Measurements from ENCODE around the gene POLR2A. TPM values are rescaled to one million over a fixed set of nuclear protein-coding genes. Genes with fewer than 3 reads are reported as not detected.

The POLR2A gene
- total and polyA plus RNA-seq, 2 of the 13 experiments (the other 11 are each of a cell fraction or from before 2014, with no cell fraction given): 17.8 to 18.3 TPM

DNA sequence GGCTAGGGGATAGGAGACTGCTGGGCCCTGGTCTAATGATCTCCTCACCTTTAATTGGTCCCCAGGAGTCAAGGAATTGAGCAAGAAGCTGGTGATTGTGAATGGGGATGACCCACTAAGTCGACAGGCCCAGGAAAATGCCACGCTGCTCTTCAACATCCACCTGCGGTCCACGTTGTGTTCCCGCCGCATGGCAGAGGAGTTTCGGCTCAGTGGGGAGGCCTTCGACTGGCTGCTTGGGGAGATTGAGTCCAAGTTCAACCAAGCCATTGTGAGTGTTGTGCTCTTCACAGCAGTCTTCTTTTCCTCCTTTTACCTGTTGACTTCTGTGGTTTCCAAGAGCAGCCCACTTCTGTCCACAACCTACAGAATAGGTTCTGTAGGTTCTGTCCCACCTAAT lies 19.4 kb downstream of the POLR2A start:
- DNase-seq (ENCODE audit: low spot score) (no peak), FAIRE-seq (no peak), ATAC-seq (no peak)
- no peaks in the 10 kb centered on the region for H3K4me1 ChIP-seq (ENCODE audit: insufficient read depth, low read length)
- no TSS peak for BruUV-seq (replicated peaks)
- H3K36me3 ChIP-seq (replicated peaks in 1 of 2; ENCODE audit: control insufficient read depth in 1 of 2, insufficient read depth in 2 of 2, low read length in 2 of 2): peaks cover 45 to 82% of the 10 kb centered on the region in 2 experiments
- ChIA-PET POLR2A (no interaction called here), CTCF (ENCODE audit: low intra/inter-chr PET ratio, low total read pairs) (interaction anchor here (0.8 kb wide), 1 partner anchor 67 kb away, joined by 3 read pairs; no protein-coding TSS in a partner anchor)
- no peak overlapping the region for H3K27ac ChIP-seq (ENCODE audit: extremely low read length, insufficient read depth, low read length)
- no peak overlapping the region for H3K9ac ChIP-seq (ENCODE audit: insufficient read depth, low read depth, low read length)
- TF ChIP-seq ZNF230 (CRISPR knock-in tag; IDR thresholded peaks at IDR 0.05) (no peak), NFIC (IDR thresholded peaks at IDR 0.05; ENCODE audit: low read length) (no peak)
- no peak overlapping the region for H3K4me3 ChIP-seq (replicated peaks in 1 of 3; ENCODE audit: insufficient read depth in 1 of 3, low read depth in 2 of 3, low read length in 3 of 3)
- no peaks in the 10 kb centered on the region for H3K9me3 ChIP-seq (ENCODE audit: low read length)
- WGBS (ENCODE audit: low lambda C conversion rate): 94% methylated on average over 5 of the region's 8 CpGs
- H2AFZ ChIP-seq (ENCODE audit: low read length): no peak overlapping the region
- in situ Hi-C loops (cut with HindIII; ENCODE audit: extremely low pct_ligation_motif_present, low pct_unique_long_range_greater_than_20kb) (no loop called here), intact Hi-C loops (cut with micrococcal nuclease; ENCODE audit: unreplicated experiment) (loop anchor here (5.0 kb wide), 1 partner anchor 146 kb away; the partner anchor contains the start of gene TMEM95)
- H3K79me2 ChIP-seq (ENCODE audit: insufficient read depth, low read length): no peaks in the 10 kb centered on the region
- H3K27me3 ChIP-seq (ENCODE audit: control insufficient read depth in 1 of 2, insufficient read depth in 2 of 2, low read length in 2 of 2): no peaks in the 10 kb centered on the region
- H3K4me2 ChIP-seq (ENCODE audit: low read depth, low read length): no peak overlapping the region
- H4K20me1 ChIP-seq (ENCODE audit: insufficient read depth, low read length): no peaks in the 10 kb centered on the region

DNA sequence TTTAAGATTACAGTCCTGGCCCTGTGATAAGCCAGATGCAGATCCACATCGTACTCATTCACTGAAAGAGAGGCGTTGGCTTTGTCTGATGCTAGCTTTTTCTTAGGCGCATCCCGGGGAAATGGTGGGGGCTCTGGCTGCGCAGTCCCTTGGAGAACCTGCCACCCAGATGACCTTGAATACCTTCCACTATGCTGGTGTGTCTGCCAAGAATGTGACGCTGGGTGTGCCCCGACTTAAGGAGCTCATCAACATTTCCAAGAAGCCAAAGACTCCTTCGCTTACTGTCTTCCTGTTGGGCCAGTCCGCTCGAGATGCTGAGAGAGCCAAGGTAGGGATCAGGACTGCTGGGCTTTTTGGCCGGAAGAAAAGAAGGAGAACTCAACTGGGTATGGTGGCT lies 24.0 kb downstream of the POLR2A start:
- FAIRE-seq: no peak
- ChIA-PET POLR2A (no interaction called here), CTCF (ENCODE audit: low intra/inter-chr PET ratio, low total read pairs) (no interaction called here)
- TF ChIP-seq HNRNPLL (IDR thresholded peaks at IDR 0.05; ENCODE audit: low read depth, low read length, poor library complexity, severe bottlenecking) (no peak), TOE1 (CRISPR knock-in tag; IDR thresholded peaks at IDR 0.05) (no peak), TARDBP (CRISPR knock-in tag; IDR thresholded peaks at IDR 0.05) (no peak), CREM (IDR thresholded peaks at IDR 0.05) (no peak), CREM (CRISPR knock-in tag; IDR thresholded peaks at IDR 0.05) (no peak), ZNF556 (CRISPR knock-in tag; IDR thresholded peaks at IDR 0.05; ENCODE audit: borderline replicate concordance) (no peak), MYC (CRISPR knock-in tag; IDR thresholded peaks at IDR 0.05; ENCODE audit: borderline replicate concordance) (no peak), CCAR2 (optimal IDR thresholded peaks at IDR 0.05; ENCODE audit: low read depth, low read length) (no peak), AGO1 (IDR thresholded peaks at IDR 0.05; ENCODE audit: low read depth, low read length, poor library complexity, severe bottlenecking) (no peak), IKZF4 (CRISPR knock-in tag; IDR thresholded peaks at IDR 0.05; ENCODE audit: borderline replicate concordance, low read depth, not compliant biosample characterization) (no peak), ZNF160 (CRISPR knock-in tag; IDR thresholded peaks at IDR 0.05) (no peak), ZNF543 (CRISPR knock-in tag; IDR thresholded peaks at IDR 0.05) (no peak)
- TF ChIP-seq, protein P1, sequence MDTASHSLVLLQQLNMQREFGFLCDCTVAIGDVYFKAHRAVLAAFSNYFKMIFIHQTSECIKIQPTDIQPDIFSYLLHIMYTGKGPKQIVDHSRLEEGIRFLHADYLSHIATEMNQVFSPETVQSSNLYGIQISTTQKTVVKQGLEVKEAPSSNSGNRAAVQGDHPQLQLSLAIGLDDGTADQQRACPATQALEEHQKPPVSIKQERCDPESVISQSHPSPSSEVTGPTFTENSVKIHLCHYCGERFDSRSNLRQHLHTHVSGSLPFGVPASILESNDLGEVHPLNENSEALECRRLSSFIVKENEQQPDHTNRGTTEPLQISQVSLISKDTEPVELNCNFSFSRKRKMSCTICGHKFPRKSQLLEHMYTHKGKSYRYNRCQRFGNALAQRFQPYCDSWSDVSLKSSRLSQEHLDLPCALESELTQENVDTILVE (CRISPR knock-in tag; IDR thresholded peaks at IDR 0.05): no peak
- TF ChIP-seq, protein P2, sequence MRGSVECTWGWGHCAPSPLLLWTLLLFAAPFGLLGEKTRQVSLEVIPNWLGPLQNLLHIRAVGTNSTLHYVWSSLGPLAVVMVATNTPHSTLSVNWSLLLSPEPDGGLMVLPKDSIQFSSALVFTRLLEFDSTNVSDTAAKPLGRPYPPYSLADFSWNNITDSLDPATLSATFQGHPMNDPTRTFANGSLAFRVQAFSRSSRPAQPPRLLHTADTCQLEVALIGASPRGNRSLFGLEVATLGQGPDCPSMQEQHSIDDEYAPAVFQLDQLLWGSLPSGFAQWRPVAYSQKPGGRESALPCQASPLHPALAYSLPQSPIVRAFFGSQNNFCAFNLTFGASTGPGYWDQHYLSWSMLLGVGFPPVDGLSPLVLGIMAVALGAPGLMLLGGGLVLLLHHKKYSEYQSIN (CRISPR knock-in tag; IDR thresholded peaks at IDR 0.05; ENCODE audit: borderline replicate concordance): no peak
- Histone ChIP-seq H3K4me3 (replicated peaks in 1 of 3; ENCODE audit: insufficient read depth in 1 of 3, low read depth in 2 of 3, low read length in 3 of 3) (no peak overlapping the region), H3K4me1 (ENCODE audit: insufficient read depth, low read length) (no peaks in the 10 kb centered on the region), H3K79me2 (ENCODE audit: insufficient read depth, low read length) (no peaks in the 10 kb centered on the region), H3K9ac (ENCODE audit: insufficient read depth, low read depth, low read length) (no peak overlapping the region), H3K36me3 (replicated peaks in 1 of 2; ENCODE audit: control insufficient read depth in 1 of 2, insufficient read depth in 2 of 2, low read length in 2 of 2) (peaks cover 35 to 86% of the 10 kb centered on the region in 2 experiments), H3K4me2 (ENCODE audit: low read depth, low read length) (no peak overlapping the region), H3K27me3 (ENCODE audit: control insufficient read depth in 1 of 2, insufficient read depth in 2 of 2, low read length in 2 of 2) (no peaks in the 10 kb centered on the region), H3K27ac (ENCODE audit: extremely low read length, insufficient read depth, low read length) (no peak overlapping the region), H2AFZ (ENCODE audit: low read length) (no peak overlapping the region), H3K9me3 (ENCODE audit: low read length) (no peaks in the 10 kb centered on the region), H4K20me1 (ENCODE audit: insufficient read depth, low read length) (no peaks in the 10 kb centered on the region)
- in situ Hi-C loops (cut with HindIII; ENCODE audit: extremely low pct_ligation_motif_present, low pct_unique_long_range_greater_than_20kb): no loop called here
- intact Hi-C loops (cut with micrococcal nuclease; ENCODE audit: unreplicated experiment): no loop called here
- no peak for DNase-seq (ENCODE audit: low spot score)
- ATAC-seq: no peak
- WGBS (ENCODE audit: low lambda C conversion rate): 97% methylated on average over 10 of the region's 11 CpGs
- BruUV-seq (replicated peaks): no TSS peak

Data from HepG2 (cell line).